MM.1S (cell line): ENCODE measurements around the gene KRTAP13-4.

Experiments used
- CTCF ChIP-seq: fragments of 300-600 bp; sonication (generic); IDR thresholded peaks from 2 replicates; pipeline ENCODE4 v1.5.1; 2016; ENCODE audit warnings: antibody characterized with exemption, low read length, mixed read lengths
- EZH2 ChIP-seq: fragments of 300-600 bp; sonication (generic); optimal IDR thresholded peaks from 2 replicates; pipeline ENCODE3; 2017; ENCODE audit warnings: low read depth, mild to moderate bottlenecking, antibody characterized with exemption, low read length, mixed read lengths
- EZH2phosphoT487 ChIP-seq: fragments of 300-600 bp; sonication (generic); IDR thresholded peaks from 2 replicates; pipeline ENCODE4 v1.6.1; 2018; ENCODE audit warnings: antibody characterized with exemption, low read length

- TF ChIP-seq CTCF = no peak
- TF ChIP-seq EZH2 = no peak
- TF ChIP-seq EZH2phosphoT487 = no peak
Measured at GRCh38 chr21:30415993-30416392, 14.0 kb upstream of the KRTAP13-4 start.
